Stimulated activated CD8-positive, alpha-beta memory T cell treated with anti-CD3 and anti-CD28 coated beads, Interleukin-2, amount 100 ng/mL, for 1 hour (primary cell): ENCODE data around the gene KRTAP4-16.
"Not testable (repeated sequence)": the region's sequence is repeated elsewhere in the genome, so short reads cannot be mapped to it uniquely, and the experiment has no call there.

Experiments
- DNase-seq, 2 donors: peaks; one replicate each; pipeline ENCODE4 v3.0.0-alpha.2; 2020; ENCODE audit warnings: low read depth in 2 of 2

KRTAP4-16 gene

DNA sequence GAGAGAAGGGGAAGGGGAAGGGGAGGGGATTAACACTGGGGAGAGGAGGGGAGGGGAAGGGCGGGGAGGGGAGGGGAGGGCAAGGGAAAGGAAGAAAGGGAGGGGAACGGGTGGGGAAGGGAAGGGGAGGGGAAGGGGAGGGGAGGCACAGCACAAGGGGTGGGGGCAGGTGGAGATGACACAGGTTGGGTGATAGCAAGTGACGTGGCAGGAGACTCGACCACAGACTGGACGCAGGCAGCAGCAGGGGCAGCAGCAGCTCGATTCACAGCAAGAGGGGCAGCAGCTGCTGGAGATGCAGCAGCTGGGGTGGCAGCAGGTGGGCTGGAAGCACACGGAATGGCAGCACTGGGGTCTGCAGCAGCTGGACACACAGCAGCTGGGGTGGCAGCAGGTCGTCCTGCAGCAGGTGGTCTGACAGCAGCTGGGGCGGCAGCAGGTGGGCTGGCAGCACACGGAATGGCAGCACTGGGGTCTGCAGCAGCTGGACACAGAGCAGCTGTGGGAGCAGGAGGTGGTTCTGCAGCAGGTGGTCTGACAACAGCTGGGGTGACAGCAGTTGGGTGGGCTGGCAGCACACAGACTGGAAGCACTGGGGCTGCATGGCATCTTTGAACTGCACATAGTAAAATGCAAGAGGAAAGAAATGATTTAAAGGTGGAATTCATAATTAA lies at the start of gene KRTAP4-16:
KRTAP4-16 (minus strand) TSS at position 624 of the 674 bp plus-strand sequence; CDS start at position 624, 0 bp downstream.
- DNase-seq, result no peak

DNA sequence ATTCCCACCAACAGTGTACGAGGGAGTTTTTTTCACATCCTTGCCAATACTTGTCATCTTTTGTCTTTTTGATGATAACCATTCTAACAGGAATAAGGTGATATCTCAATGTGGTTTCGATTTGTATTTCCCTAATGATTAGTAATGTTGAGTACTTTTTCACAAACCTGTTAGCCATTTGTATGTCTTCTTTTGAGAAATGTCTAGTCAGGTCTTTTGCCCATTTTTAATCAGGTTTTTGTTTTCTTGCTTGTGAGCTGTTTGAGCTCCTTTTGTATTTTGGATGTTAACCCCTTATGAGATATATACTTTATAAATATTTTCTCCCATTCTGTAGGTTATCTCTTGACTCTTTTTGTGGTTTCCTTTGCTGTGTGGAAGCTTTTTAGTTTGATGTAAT lies 49.5 kb upstream of the KRTAP4-16 start:
- DNase-seq, result no peak

DNA sequence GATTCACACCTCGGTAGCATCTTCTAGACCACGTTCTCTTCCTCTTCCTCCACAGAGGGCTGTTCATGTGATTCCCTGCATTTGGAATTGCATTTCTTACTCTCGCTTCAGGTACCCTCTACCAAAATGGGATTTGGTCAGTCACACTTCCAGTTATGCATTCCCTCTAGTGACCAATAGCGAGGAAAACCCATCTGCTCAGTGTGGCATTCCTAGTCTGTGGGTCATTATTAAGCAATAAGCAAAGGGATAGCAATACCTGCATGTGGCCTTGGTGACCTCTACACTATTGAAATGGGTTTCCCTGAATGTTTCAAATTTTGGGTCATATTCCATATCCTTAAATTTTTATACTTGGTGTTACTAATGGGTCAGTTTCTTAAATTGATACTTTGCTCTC lies 48.0 kb upstream of the KRTAP4-16 start:
- no peak for DNase-seq

DNA sequence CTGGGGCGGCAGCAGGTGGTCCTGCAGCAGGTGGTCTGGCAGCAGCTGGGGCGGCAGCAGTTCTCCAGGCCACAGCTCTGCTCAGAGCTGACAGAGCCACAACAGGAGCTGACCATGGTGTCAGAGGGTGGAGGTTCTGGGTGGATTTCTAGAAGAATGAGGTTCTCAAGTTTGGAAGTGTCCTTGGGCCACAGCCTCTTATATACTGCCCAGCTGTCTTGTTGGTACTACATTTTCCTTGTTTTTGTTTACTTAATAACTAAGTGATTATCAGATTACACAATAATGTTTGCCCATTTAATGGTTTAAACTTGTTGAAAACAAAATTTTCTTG lies 47.6 kb upstream of the KRTAP4-16 start, which contains the start of gene KRTAP4-5:
KRTAP4-5 (minus strand) TSS at position 174 of the 334 bp plus-strand sequence; CDS start at position 116, 58 bp downstream.
- DNase-seq, result no peak

DNA sequence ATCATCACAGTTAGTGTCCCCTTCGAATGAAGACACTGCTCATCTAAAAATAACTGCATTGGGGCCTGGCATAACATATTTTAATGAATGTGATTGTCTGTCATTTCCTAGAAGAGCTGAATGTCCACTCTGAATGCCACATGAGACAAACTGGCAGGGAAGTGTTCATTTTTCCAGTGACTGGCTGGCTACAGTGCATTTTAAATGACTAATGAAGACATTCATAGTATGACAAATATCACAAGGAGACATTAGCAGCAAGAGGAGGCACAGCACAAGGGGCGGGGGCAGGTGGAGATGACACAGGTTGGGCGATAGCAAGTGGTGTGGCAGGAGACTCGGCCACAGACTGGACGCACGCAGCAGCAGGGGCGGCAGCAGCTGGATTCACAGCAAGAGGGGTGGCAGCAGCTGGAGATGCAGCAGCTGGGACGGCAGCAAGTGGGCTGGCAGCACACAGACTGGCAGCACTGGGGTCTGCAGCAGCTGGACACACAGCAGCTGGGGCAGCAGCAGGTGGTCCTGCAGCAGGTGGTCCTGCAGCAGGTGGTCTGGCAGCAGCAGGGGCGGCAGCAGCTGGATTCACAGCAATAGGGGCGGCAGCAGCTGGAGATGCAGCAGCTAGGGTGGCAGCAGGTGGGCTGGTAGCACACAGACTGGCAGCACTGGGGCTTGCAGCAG lies 47.1 kb upstream of the KRTAP4-16 start:
- DNase-seq, result not testable (repeated sequence)

DNA sequence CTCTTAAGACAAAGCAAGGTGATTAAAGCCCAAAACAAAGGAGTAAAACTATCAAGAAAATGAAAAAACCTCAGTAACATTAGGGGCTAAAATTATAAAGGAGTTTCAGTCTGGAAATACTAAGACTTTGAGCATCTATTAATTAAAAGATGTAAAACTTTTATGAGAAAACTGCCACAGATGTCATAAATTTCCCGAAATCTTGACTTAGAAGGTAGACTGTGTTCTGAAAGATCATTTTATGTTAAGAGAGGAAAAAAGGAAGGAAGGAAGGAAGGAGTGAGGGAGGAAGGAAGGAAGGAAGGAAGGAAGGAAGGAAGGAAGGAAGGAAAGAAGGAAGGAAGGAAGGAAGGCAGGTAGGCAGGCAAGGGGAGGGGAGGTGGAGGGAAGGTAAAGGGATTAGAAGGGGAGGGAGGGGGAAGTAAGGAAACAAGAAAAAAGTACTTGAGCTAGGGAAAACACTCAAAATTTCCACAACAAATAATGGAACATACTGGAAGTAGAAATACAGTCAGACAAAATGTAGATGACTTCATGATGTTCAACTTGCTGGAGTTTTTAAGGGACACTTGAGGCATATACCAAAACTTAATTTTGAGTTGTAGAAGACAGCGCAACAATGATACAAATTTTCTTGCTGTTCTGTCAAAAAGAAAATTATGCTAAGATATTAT lies 45.7 kb upstream of the KRTAP4-16 start:
- DNase-seq, result no peak

DNA sequence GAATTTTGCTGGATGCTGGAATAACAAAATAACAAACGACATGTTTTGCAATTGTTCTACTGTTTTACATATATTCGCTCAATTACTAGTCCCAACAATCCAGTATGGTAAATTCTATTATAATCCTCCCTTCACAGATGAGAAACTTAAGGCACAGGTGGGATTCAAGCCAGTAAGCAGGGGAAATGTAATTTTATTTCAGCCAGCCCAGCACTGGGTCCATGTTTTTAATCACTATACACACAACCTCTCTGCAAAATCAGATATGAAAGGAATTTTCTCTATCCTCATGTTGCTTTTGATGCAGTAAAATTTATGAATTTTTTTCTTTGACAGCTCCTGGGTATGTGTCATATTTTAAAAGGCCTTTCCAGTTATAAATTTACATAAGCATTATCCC lies 43.3 kb upstream of the KRTAP4-16 start:
- DNase-seq, result no peak

DNA sequence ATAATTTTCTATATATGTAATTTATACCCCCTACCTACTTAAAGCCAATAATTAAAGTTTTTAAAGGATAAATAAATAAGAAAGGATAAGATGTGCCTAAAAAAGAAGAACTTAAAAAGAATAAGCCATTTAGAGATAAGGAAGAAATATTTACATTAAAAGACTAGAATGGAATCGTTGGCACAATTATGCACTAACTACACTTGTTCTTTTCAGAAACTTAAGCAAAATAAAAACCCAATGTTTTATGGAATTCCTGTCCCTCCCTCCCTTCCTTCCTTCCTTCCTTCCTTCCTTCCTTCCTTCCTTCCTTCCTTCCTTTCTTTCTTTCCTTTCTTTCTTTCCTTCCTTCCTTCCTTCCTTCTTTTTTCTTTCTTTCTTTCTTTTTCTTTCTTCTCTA lies 42.8 kb upstream of the KRTAP4-16 start:
- DNase-seq, result no peak

DNA sequence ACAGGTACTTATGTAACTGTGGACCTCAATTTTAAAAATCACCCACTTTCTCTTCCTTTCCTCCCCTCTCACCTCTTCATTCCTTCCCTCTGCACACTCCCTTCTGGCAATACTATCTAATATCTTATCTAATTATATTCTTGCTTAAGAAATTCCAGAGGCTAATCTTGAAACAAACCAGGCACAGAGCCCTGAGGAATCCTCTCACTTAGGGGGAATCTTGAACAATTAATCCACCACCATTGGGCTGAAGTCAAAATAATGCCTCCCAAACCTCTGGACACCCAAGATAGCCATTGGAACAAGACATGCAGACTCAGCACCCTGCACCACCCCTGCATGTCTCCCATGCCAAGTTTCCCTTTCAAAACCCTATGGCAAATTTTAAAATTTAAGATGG lies 39.4 kb upstream of the KRTAP4-16 start:
- no peak for DNase-seq

DNA sequence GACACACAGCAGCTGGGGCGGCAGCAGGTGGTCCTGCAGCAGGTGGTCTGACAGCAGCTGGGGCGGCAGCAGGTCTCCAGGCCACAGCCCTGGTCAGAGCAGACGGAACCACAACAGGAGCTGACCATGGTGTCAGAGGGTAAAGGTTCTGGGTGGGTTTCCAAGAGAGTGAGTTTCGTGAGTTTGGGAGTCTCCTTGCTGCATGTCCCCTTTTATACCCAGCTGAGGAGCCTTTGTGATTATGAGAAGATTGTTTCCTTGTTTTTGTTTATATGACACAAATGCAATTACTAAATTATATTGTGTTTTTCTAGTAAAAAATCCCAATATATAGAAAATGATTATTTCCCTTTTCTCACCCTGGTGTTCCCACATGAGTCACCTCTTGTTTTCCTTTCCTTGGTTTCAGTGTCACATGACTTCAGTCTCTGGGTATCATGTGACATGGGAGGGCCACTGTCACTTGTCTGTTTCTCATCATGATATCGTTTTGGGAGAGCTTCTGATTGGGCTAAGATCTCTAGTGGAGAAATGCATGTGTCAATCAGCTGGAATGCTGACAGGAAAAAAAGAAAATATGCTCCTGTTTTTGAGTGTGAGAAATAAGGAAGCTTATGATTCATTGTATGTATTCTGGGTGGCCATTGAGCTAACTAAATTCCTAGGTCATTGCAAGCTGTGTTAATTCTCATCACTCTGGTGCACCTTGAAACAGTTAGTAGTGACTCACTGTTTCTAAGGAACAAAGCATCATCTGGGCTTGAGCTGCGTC lies 38.5 kb upstream of the KRTAP4-16 start, which contains the start of gene KRTAP4-6:
KRTAP4-6 (minus strand) TSS at position 185 of the 772 bp plus-strand sequence; CDS start at position 128, 57 bp downstream.
- no peak for DNase-seq

DNA sequence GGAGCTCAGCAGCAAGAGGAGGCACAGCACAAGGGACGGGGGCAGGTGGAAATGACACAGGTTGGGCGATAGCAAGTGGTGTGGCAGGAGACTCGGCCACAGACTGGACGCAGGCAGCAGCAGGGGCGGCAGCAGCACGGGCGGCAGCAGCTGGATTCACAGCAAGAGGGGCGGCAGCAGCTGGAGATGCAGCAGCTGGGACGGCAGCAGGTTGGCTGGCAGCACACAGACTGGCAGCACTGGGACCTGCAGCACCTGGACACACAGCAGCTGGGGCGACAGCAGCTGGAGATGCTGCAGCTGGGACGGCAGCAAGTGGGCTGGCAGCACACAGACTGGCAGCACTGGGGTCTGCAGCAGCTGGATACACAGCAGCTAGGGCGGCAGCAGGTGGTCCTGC lies 37.9 kb upstream of the KRTAP4-16 start:
- not testable (repeated sequence) for DNase-seq

DNA sequence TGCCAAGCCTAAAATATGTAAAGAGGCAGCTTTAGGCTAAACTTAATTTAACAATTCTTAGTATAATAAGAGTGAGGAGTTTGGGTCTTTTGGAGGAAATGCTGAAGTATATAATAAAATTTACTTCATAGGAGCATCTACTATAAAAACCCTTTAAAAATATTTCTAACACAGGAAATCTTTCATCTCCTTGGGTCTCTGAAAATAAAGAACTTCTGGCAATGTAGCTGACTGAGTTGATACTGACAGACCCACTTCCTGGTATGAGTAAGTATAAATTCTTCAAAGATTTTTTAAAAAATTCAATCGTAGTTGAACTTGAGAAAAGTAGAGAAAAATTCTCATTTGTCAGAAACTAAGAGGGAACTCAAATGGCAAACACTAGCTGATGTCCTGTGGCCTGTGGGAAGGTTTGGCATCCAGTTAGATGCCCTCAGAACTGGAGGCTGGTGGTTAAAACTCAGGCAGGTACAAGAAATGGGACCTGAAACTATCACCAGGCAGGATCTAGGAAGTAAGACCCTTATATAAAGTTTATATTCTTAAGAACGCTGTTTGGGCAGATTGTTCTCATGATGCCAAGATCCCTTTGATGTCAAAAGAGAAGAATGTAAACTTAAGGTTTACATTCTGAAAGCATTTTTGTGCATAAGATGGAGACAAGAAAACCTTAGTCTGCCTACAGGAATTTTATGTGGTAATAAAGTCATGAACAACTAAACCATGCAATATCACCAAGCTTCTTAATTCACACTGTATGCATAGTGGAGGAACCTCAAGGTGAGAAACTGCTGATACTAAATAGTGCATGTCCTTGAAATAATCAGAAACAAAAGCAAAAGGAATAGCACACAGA lies 32.1 kb upstream of the KRTAP4-16 start:
- no peak for DNase-seq

DNA sequence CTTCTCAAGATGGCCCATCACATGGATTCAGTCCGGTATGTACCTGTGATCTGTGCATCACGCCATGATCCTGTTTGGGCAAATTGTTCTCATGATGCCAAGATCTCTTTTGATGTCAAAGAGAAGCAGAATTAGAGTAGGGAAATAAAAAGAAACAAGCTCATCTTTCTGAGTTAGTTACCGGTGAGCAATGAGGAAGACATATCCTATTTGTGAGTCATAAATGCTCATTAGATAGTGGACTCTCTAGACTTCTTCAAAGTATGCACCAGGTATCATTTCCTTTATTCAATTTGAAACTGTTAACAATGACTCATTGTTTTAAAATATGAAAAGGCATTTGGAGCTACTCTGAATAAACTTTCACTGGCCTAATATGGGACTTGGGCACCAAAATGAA lies 30.0 kb upstream of the KRTAP4-16 start:
- no peak for DNase-seq

DNA sequence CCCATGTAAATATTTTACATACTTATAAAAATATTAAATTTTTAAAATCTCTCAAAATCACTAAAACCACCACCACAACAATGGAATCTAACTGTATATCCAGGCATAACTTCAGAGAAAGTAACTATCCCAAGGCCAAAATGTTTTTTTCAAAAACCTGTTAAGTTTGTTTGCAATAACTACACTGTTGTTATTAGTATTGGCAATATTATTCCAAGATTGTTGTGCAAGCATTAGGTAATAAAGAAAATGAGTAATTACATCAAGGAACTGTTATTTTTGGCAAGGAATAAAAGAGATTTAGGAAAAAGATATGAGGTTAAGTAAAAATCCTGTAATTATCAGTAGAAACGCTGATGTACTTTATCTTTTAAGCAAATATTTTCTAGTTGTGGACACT lies 25.4 kb upstream of the KRTAP4-16 start:
- DNase-seq, result no peak

DNA sequence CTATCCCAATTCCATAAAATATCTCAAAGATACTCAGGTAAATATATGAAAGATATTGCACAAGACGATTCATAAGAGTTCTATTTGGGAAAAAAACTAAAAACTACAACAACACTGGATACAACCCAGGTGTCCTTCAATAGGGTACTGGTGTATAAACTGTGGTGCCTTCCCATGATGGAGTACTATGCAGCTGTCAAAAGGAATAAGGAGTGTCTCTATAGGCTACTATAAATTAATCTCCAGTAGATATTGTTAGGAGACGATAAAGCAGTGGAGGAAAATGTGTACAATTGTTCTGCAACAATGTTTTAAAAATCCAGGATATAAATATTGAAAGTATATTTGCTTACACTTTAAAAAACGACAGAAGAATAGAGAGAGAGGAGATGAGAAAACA lies 24.4 kb upstream of the KRTAP4-16 start:
- no peak for DNase-seq

DNA sequence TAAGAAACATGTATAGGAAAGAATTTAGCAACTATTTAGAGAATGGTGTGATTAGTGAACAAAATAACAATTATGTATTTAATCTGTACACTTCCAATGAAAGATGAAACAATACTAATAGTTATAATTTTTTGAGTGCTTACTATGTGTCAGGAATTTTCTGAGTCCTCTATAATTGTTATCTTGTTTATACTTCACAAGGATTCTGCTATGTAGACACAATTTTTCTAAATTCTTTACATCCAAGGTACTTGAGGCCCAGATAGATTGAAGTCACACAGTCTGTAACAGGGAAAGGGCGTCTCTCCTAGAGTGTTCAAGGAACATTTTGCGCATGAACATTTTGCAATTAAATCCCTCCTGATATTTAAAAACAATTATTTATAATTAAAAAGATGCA lies 23.1 kb upstream of the KRTAP4-16 start:
- no peak for DNase-seq

DNA sequence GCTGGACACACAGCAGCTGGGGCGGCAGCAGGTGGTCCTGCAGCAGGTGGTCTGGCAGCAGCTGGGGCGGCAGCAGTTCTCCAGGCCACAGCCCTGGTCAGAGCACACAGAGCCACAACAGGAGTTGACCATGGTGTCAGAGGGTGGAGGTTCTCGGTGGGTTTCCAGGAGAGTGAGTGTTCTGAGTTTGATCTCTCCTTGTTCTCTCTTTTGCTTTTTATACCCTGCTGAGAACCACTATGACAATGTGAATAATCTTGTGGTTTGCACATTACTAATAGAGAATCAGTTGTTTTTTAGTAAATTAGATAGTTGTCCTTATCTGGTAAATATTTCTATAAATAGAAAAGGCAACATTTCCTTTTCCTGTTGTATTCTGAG lies 22.0 kb upstream of the KRTAP4-16 start, which contains the start of gene KRTAP4-12:
KRTAP4-12 (minus strand) TSS at position 192 of the 381 bp plus-strand sequence; CDS start at position 132, 60 bp downstream.
- DNase-seq, result not testable (repeated sequence)

DNA sequence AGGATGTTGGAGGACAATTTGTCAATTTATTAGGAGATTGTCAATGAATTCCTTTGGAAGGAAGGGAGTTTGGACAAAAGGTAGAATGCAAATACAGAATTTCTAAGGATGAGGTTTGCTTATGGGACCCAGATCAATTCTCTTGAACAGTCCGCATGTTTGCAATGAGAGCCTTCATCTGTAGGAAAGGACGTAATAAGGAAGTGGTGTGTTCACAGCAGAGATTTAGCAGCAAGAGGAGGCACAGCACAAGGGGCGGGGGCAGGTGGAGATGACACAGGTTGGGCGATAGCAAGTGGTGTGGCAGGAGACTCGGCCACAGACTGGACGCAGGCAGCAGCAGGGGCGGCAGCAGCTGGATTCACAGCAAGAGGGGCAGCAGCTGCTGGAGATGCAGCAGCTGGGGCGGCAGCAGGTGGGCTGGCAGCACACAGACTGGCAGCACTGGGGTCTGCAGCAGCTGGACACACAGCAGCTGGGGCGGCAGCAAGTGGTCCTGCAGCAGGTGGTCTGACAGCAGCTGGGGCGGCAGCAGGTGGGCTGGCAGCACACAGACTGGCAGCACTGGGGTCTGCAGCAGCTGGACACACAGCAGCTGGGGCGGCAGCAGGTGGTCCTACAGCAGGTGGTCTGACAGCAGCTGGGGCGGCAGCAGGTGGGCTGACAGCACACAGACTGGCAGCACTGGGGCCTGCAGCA lies 21.4 kb upstream of the KRTAP4-16 start:
- DNase-seq, result not testable (repeated sequence)

DNA sequence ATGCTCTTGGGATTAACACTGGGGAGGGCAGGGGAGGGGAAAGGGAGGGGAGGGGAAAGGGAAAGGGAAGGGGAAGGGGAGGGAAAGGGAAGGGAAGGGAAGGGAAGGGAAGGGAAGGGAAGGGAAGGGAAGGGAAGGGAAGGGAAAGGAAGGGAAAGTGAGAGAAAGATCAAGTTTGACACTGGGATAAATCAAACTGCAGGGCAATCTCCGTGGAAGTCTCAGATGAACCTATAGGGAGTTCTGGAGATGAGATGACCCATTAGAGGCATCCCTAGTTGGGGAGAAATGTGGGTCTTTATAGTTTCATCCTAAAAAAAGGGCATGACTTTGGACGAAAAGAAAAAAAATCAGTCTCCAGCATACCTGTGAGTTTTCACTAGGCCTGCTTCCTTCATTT lies 19.7 kb upstream of the KRTAP4-16 start:
- DNase-seq, result no peak
